Suprapubic skin (tissue), 4 donors: ENCODE results near the gene CD44. TPM values are rescaled to one million over a fixed set of nuclear protein-coding genes. Genes with fewer than 3 reads are reported as not detected.

Experiments
- DNase-seq, 2 donors: peaks; one replicate each; pipeline ENCODE4 v3.0.0-alpha.2; 2019; ENCODE audit warnings: low spot score in 2 of 2
- H3K27ac ChIP-seq: fragments of 200-600 bp; sonication (generic); one replicate; pipeline ENCODE4 v1.5.1; 2019
- H3K27me3 ChIP-seq: fragments of 200-600 bp; sonication (generic); one replicate; pipeline ENCODE4 v1.5.1; 2019
- H3K36me3 ChIP-seq: fragments of 200-600 bp; sonication (generic); one replicate; pipeline ENCODE4 v1.5.1; 2019
- H3K4me1 ChIP-seq: fragments of 200-600 bp; sonication (generic); one replicate; pipeline ENCODE4 v1.5.1; 2019
- H3K4me3 ChIP-seq: fragments of 200-600 bp; sonication (generic); one replicate; pipeline ENCODE4 v1.5.1; 2019; ENCODE audit warnings: mild to moderate bottlenecking
- H3K9me3 ChIP-seq: fragments of 200-600 bp; sonication (generic); one replicate; pipeline ENCODE4 v1.5.1; 2019
- CTCF ChIP-seq, 2 donors: fragments of 200-600 bp in 1 of 2; fragments of 450-650 bp in 1 of 2; sonication (generic) in 1 of 2; IDR thresholded peaks; one replicate each; pipeline ENCODE4 v1.5.1; 2016 to 2019; ENCODE audit warnings: antibody characterized with exemption in 2 of 2, mild to moderate bottlenecking in 1 of 2, moderate library complexity in 1 of 2
- EP300 ChIP-seq: sonication (generic); formaldehyde crosslinking; IDR thresholded peaks from one replicate; pipeline ENCODE4 v1.6.1; 2017; ENCODE audit warnings: antibody characterized with exemption
- POLR2A ChIP-seq, 2 donors: fragments of 450-650 bp; IDR thresholded peaks; one replicate each; pipeline ENCODE4 v1.6.1; 2017; ENCODE audit warnings: antibody characterized with exemption in 2 of 2, mild to moderate bottlenecking in 2 of 2, moderate library complexity in 2 of 2
- POLR2AphosphoS5 ChIP-seq, 3 donors: sonication (generic); formaldehyde crosslinking; IDR thresholded peaks; one replicate each; pipeline ENCODE4 v1.6.1; 2017; ENCODE audit warnings: antibody characterized with exemption in 3 of 3
- WGBS: methylation state at CpG from one replicate; pipeline ENCODE4 v1.1.5; 2018; 5-methylcytosine and 5-hydroxymethylcytosine counted together
- total RNA-seq, 4 donors: library from RNA; depleted of rRNA; stranded (reverse); fragments of >200 nt; gene quantifications; one replicate each; pipeline ENCODE4 v1.1.0, GENCODE V29; 2016

Gene CD44
- total RNA-seq, 4 donors from 2014 or later: 1,361 to 2,207 (median 1,502) TPM

- Histone ChIP-seq H3K4me3 (no peak overlapping the region), H3K36me3 (no peaks in the 10 kb centered on the region), H3K9me3 (no peaks in the 10 kb centered on the region), H3K4me1 (no peaks in the 10 kb centered on the region), H3K27me3 (no peaks in the 10 kb centered on the region), H3K27ac (no peak overlapping the region)
- 80% methylated on average over 3 of the region's 3 CpGs for whole genome bisulfite sequencing
- TF ChIP-seq EP300: no peak
- TF ChIP-seq POLR2AphosphoS5 (IDR thresholded peaks at IDR 0.05): no peak
- no peak for TF ChIP-seq POLR2A (IDR thresholded peaks at IDR 0.05)
- no peak for TF ChIP-seq CTCF (IDR thresholded peaks at IDR 0.05)
- no peak for DNase-seq
These were observed 126.9 kb downstream of the CD44 start for GRCh38 chr11:35265755-35266454.

DNA sequence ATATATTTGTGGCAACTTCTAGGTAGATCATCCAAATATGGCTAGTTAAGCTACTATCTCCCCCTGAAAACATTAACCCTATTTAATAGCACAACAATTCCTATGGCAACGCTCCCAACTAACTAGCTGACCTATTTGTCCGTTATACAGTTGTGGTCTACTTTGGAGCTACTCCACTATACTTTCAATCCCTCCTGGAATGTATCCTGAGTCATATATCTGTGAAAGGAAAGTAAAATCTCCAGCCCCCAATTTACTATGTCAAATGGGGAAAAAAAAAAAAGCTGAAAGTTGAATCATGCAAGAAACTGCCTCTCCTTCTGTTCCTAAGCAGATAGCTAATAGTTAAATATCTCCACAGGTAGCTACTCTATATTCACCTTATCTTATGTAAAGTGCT, 128.5 kb downstream of the CD44 start:
- H3K27me3 ChIP-seq: no peaks in the 10 kb centered on the region
- H3K27ac ChIP-seq: no peak overlapping the region
- TF ChIP-seq POLR2AphosphoS5 (IDR thresholded peaks at IDR 0.05) (no peak), POLR2A (IDR thresholded peaks at IDR 0.05) (no peak), CTCF (IDR thresholded peaks at IDR 0.05) (no peak), EP300 (no peak)
- H3K36me3 ChIP-seq: no peaks in the 10 kb centered on the region
- H3K4me3 ChIP-seq: no peak overlapping the region
- no peak for DNase-seq
- no peaks in the 10 kb centered on the region for H3K9me3 ChIP-seq
- 95% methylated on average over 2 of the region's 2 CpGs for WGBS
- no peaks in the 10 kb centered on the region for H3K4me1 ChIP-seq

DNA sequence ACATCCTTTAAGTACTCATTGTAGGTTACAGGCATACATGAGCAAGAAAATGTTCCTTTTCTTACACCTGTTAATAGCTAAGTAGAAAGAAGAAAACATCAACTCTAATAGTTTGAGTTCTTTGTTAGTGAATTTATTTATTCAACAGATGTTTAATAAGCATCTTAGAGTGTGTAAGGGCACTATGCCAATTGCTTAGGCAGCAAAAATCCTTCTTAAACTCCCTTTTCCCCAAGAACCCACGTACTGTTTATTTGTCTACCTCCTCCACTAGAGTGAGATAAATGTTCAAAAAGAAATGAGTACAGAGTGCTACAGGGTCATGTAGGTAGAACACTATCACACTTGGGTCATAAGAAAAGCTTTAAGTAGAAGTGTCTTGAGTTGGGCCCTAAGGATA, 131.4 kb downstream of the CD44 start:
- 50% methylated on average over 1 of the region's 1 CpG for WGBS
- no peak for TF ChIP-seq POLR2A (IDR thresholded peaks at IDR 0.05)
- peaks cover 17% of the 10 kb centered on the region for H3K4me1 ChIP-seq

DNA sequence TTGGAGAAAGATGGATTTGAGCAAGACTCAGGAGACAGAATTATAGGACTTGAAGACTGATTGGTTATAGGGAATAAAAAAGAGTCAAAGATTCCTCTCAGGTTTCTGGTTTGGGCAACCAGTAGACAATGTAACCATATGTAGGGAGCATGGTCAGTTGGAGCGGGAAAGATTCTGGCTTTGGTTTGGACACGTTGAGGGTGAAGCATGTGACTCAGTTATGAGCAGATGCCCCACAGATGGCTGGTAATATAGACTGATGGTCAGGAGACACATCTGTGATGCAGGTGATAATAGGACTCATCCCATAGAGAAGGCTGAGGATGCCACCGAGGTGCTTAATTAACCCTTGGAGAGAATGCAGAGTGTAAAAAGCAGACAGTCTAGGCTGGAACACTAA, 132.1 kb downstream of the CD44 start:
- Histone ChIP-seq H3K36me3 (no peaks in the 10 kb centered on the region), H3K27me3 (no peaks in the 10 kb centered on the region), H3K27ac (no peak overlapping the region), H3K9me3 (no peaks in the 10 kb centered on the region), H3K4me3 (no peak overlapping the region), H3K4me1 (peaks cover 24% of the 10 kb centered on the region)
- 78% methylated on average over 3 of the region's 3 CpGs for WGBS
- DNase-seq: no peak
- TF ChIP-seq POLR2AphosphoS5 (IDR thresholded peaks at IDR 0.05) (no peak), POLR2A (IDR thresholded peaks at IDR 0.05) (no peak), EP300 (no peak), CTCF (IDR thresholded peaks at IDR 0.05) (no peak)

More for the DNA sequence above, 131.4 kb downstream of the CD44 start:
- no peak overlapping the region for H3K27ac ChIP-seq
- H3K36me3 ChIP-seq: no peaks in the 10 kb centered on the region
- DNase-seq: no peak
- no peaks in the 10 kb centered on the region for H3K27me3 ChIP-seq
- no peak overlapping the region for H3K4me3 ChIP-seq
- no peaks in the 10 kb centered on the region for H3K9me3 ChIP-seq

DNA sequence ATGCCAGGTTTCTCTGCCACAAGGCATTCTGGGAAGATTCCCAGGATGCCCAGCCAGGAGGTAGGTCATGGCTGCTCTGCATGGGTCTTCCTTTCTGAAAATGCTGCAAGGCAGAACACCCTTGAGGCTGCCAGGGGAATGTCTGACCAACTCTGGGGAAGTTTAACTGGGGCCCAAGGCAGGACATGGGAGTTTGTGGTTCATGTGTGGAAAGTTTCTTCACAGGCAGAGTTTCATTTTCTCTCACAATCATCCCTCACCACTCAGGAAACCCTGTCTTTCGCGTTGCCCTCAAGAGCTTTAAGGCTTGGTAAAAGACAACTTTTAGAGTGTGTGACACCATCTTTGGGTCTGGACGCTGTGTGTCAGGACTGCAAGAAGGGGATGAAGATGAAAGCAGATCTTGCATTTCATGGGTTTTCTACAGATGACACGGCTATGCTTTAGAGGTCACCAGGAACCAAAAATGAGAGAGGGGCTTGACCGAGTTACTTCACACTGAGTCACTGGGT, 133.5 kb downstream of the CD44 start:
- Histone ChIP-seq H3K27ac (no peak overlapping the region), H3K9me3 (no peaks in the 10 kb centered on the region), H3K36me3 (no peaks in the 10 kb centered on the region), H3K27me3 (no peaks in the 10 kb centered on the region), H3K4me3 (no peak overlapping the region), H3K4me1 (peaks cover 36% of the 10 kb centered on the region)
- WGBS: 92% methylated on average over 5 of the region's 5 CpGs
- TF ChIP-seq POLR2A (IDR thresholded peaks at IDR 0.05): no peak
- no peak for TF ChIP-seq EP300
- no peak for TF ChIP-seq CTCF (IDR thresholded peaks at IDR 0.05)
- no peak for TF ChIP-seq POLR2AphosphoS5 (IDR thresholded peaks at IDR 0.05)
- no peak for DNase-seq
